Duodenal mucosa (tissue), 2 donors: ENCODE data around the gene PACS2.

Experiments
- H3K27ac ChIP-seq: one replicate; pipeline ENCODE4 v1.7.0; 2013; ENCODE audit warnings: low read depth, low read length
- H3K27me3 ChIP-seq, 2 donors: one replicate each; pipeline ENCODE4 v1.7.0; 2013; ENCODE audit warnings: low read length in 2 of 2, control low read depth in 1 of 2; ENCODE audit not compliant: insufficient read depth in 2 of 2, control insufficient read depth in 1 of 2
- H3K36me3 ChIP-seq, 2 donors: one replicate each; pipeline ENCODE4 v1.7.0; 2013; ENCODE audit warnings: low read length in 2 of 2, control low read depth in 1 of 2; ENCODE audit not compliant: insufficient read depth in 2 of 2, control insufficient read depth in 1 of 2
- H3K4me1 ChIP-seq, 2 donors: one replicate each; pipeline ENCODE4 v1.7.0; 2013; ENCODE audit warnings: low read length in 2 of 2, control low read depth in 1 of 2; ENCODE audit not compliant: insufficient read depth in 2 of 2, control insufficient read depth in 1 of 2
- H3K4me3 ChIP-seq, 2 donors: one replicate each; pipeline ENCODE4 v1.7.0; 2013; ENCODE audit warnings: low read length in 2 of 2, low read depth in 1 of 2
- H3K9ac ChIP-seq, 2 donors: one replicate each; pipeline ENCODE4 v1.7.0; 2013; ENCODE audit warnings: low read length in 2 of 2, low read depth in 1 of 2
- H3K9me3 ChIP-seq, 2 donors: one replicate each; pipeline ENCODE4 v1.7.0; 2013; ENCODE audit warnings: low read length in 2 of 2, control low read depth in 1 of 2; ENCODE audit not compliant: control insufficient read depth in 1 of 2

Gene PACS2

GRCh38 chr14:105422695-105423487, 108.3 kb downstream of the PACS2 start:
- Histone ChIP-seq H3K9ac (no peak overlapping the region), H3K9me3 (no peaks in the 10 kb centered on the region), H3K27ac (no peak overlapping the region)

DNA sequence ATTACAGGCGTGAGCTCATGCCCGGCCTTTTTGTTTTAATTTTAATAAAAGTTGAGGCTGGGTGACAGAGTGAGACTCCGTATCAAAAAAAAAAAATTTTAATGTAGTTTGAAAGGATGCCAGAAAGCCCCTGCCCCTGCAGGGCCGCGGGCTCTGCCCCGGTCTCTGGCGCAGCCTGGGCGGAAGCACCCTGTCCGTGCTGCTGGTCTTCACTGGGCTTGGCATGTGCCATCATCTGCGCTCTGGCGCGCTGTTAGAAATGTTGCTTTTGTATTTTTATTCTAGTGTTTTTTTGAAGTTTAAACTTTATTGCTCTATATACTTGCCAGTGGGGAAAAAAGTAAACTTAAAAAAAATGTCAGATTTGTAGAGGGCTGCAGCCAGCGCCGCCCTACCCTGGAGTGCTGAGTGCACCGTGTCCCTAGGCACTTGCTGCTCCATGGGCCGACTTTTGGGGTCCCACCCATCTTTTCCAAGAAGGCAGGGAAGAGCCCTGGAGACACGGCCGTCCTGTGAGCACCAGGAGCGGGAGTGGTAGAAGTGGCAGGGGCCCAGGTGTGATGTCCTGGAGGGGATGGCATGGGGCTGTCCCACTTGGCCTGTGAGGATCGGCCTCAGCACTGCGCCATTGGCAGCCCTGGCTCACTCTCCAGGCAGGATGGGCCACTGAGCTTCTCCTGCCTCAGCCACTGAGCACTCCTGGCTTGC, 109.1 kb downstream of the PACS2 start:
- no peak overlapping the region for H3K27ac ChIP-seq
- H3K36me3 ChIP-seq = peaks cover 0 to 5% of the 10 kb centered on the region in 2 donors
- H3K27me3 ChIP-seq = no peaks in the 10 kb centered on the region
- no peak overlapping the region for H3K4me3 ChIP-seq
- H3K4me1 ChIP-seq = peaks cover 13 to 28% of the 10 kb centered on the region in 2 donors
- H3K9me3 ChIP-seq = no peaks in the 10 kb centered on the region
- H3K9ac ChIP-seq = no peak overlapping the region

More at GRCh38 chr14:105422695-105423487, 108.3 kb downstream of the PACS2 start:
- Histone ChIP-seq H3K4me1 (peaks cover 17 to 35% of the 10 kb centered on the region in 2 donors), H3K36me3 (peaks cover 0 to 5% of the 10 kb centered on the region in 2 donors), H3K4me3 (no peak overlapping the region), H3K27me3 (no peaks in the 10 kb centered on the region)

DNA sequence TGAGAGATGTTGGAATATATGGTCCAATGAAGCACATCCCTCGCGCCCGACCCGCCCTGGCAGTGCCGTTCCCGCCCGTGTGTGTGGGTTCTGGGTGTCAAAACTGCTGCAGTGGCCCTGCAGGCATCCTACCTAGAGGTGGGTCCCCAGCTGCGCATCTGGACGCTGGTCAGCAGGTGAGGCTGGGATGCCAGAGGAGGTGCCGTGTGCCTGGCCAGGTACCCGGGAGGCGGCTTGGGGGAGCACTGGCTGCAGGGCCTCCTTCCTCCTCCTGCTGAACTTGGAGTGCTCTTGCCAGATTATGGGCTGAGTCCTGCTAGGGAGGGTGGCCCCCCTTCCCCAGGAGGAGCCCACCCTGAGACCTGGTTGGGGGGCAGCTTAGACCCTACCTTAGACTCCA, 110.3 kb downstream of the PACS2 start:
- H3K36me3 ChIP-seq = peaks cover 0 to 5% of the 10 kb centered on the region in 2 donors
- H3K9ac ChIP-seq = no peak overlapping the region
- H3K4me1 ChIP-seq = peaks cover 6 to 20% of the 10 kb centered on the region in 2 donors
- no peaks in the 10 kb centered on the region for H3K27me3 ChIP-seq
- H3K4me3 ChIP-seq = no peak overlapping the region
- H3K27ac ChIP-seq = no peak overlapping the region
- H3K9me3 ChIP-seq = no peaks in the 10 kb centered on the region

DNA sequence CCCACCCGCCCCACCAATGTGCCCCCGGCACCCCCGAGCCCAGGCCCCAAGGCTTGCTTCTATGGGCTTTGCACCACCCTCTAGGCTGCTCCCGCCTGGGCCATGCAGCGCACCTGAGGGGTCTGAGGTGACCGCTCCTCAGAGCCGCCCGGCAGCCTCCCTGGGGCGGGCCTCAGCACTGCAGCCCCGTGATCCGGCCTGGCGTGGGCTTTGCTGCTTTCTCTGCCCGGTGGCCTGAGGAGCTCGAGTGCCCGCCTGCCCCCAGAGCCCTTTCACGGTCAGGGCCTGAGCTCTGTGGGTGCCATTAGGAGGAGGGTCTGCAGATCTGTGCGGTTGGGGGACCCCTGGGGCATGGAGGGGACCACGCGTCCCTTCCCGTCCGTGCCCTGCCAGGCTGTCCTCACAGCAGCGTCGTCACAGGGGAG, 111.3 kb downstream of the PACS2 start:
- Histone ChIP-seq H3K9me3 (no peaks in the 10 kb centered on the region), H3K9ac (no peak overlapping the region), H3K4me3 (no peak overlapping the region), H3K27me3 (no peaks in the 10 kb centered on the region), H3K27ac (no peak overlapping the region), H3K36me3 (peaks cover 0 to 8% of the 10 kb centered on the region in 2 donors), H3K4me1 (peaks cover 6 to 14% of the 10 kb centered on the region in 2 donors)

DNA sequence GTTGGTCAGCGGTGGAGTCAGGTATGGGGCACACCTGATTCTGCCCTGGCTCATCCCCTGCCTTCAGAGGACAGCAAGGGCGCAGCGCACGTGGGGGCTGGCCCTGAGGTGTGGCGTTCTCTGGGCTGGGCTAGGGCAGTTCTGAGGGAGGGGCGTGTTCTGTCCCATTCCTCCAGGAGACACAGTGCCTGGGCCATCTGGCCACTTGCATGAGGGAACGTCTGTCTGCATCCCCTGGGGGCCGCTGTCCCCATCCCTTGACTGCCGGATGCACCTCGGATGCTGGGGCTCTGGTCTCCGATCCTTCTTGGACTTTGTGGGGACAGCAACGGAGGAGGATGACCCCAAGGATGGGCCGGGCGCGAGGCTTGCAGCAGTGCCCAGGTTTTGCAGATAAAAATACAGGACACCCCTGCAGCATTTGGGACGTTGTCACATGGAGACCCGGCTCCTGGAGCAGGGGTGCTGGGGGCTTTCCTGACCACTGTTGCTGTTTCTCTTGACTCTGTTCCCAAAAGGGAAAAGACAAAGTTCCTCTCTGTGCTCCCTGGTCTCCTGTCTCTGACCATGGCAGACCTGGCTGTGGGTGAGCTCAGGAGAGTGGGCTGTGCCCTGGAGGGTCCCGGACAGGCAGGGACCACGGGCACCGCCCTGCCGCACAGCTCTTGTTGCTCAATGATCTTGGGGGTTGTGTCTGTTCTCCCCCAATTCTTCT, 112.0 kb downstream of the PACS2 start:
- no peaks in the 10 kb centered on the region for H3K9me3 ChIP-seq
- H3K4me1 ChIP-seq = peaks cover 6% of the 10 kb centered on the region in 2 donors
- no peaks in the 10 kb centered on the region for H3K27me3 ChIP-seq
- no peak overlapping the region for H3K27ac ChIP-seq
- H3K9ac ChIP-seq = no peak overlapping the region
- peaks cover 0 to 8% of the 10 kb centered on the region in 2 donors for H3K36me3 ChIP-seq
- no peak overlapping the region for H3K4me3 ChIP-seq

DNA sequence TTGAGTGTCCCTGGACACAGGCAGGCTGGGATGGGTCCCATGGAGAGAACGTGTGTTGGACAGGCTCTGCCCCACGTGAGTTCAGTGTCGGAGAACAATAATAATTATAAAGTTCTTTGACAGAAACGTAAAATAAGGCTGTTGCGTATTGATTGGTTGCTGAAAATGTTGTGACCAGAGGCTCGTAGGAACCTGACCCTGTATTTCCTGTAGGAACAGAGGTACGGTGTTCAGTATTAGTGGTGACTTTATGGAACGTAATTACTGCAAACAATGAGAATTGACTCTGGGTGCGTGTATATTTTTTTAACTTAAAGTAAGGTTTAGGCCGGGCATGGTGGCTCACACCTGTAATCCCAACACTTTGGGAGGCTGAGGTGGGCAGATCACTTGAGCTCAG, 112.9 kb downstream of the PACS2 start:
- peaks cover 0 to 8% of the 10 kb centered on the region in 2 donors for H3K36me3 ChIP-seq
- H3K4me1 ChIP-seq = no peaks in the 10 kb centered on the region
- H3K4me3 ChIP-seq = no peak overlapping the region
- no peaks in the 10 kb centered on the region for H3K27me3 ChIP-seq
- H3K9me3 ChIP-seq = no peaks in the 10 kb centered on the region
- H3K9ac ChIP-seq = no peak overlapping the region
- no peak overlapping the region for H3K27ac ChIP-seq

DNA sequence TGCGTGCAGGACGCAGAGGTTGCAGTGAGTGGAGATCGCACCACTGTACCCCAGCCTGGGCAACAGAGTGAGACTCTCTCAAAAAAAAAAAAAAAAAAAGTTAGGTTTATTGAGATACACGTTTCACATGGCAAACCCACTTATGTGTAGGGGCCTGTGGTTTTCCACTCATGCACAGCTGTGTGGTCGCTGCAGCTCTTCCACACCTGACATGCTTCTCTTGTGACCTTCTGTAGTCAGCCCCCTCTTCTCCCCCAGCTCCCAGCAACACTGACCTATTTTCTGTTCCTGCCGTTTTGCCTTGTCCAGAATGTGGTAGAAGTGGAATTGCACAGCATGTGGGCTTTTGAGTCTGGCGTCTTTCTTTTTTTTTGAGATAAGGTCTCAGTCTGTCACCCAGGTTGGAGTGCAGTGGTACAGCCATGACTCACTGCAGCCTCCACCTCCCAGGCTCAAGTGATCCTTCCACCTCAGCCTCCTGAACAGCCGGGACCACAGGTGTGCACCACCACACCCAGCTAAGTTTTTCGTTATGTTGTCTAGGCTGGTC, 113.5 kb downstream of the PACS2 start:
- Histone ChIP-seq H3K4me3 (no peak overlapping the region), H3K27me3 (no peaks in the 10 kb centered on the region), H3K27ac (no peak overlapping the region), H3K9ac (no peak overlapping the region), H3K4me1 (no peaks in the 10 kb centered on the region), H3K36me3 (peaks cover 0 to 8% of the 10 kb centered on the region in 2 donors), H3K9me3 (no peaks in the 10 kb centered on the region)

DNA sequence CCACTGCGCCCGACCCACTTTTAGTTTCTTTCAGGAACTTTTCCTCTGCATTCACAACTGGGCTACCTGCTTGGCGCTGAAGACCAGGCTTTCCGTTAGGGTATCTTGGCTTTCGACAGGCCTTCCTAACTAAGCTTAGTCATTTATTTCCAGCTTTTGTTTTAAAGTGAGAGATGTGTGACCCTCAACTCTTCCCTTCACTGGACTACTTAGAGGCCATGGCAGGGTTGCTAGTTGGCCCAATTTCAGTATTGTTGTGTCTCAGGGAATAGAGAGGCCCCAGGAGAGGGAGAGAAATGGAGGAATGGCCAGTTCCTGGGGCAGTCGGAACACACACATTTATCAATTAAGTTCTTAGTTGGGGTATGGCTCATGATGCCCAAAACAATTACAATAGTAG, 115.5 kb downstream of the PACS2 start:
- Histone ChIP-seq H3K27me3 (no peaks in the 10 kb centered on the region), H3K9me3 (no peaks in the 10 kb centered on the region), H3K27ac (no peak overlapping the region), H3K4me3 (no peak overlapping the region), H3K36me3 (peaks cover 0 to 8% of the 10 kb centered on the region in 2 donors), H3K4me1 (no peaks in the 10 kb centered on the region), H3K9ac (no peak overlapping the region)

DNA sequence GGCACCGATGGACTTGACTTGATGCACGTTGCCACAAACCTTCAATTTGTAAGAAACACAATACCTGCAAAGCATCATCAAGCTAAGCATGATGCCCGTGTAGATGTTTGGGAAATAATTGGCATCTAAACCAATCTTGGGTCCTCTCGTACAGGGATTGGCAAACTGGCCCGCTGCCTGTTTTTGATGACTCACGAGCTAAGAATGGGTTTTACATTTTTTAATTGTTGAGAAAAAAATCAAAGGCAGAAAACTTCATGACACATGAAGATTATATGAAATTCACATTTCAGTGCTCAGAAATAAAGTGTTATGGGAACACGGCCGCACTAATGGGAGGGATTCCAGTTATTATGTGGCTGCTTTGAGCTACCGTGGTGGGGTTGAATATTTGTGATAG, 116.0 kb downstream of the PACS2 start:
- no peaks in the 10 kb centered on the region for H3K27me3 ChIP-seq
- H3K36me3 ChIP-seq = peaks cover 0 to 8% of the 10 kb centered on the region in 2 donors
- no peak overlapping the region for H3K4me3 ChIP-seq
- H3K27ac ChIP-seq = no peak overlapping the region
- H3K9ac ChIP-seq = no peak overlapping the region
- no peaks in the 10 kb centered on the region for H3K4me1 ChIP-seq
- no peaks in the 10 kb centered on the region for H3K9me3 ChIP-seq
